ENCODE measurements around the gene KDM4D. TPM values are rescaled to one million over a fixed set of nuclear protein-coding genes. Genes with fewer than 3 reads are reported as not detected.
"Not testable (repeated sequence)": the region's sequence is repeated elsewhere in the genome, so short reads cannot be mapped to it uniquely, and the experiment has no call there.

KDM4D gene
- total and polyA plus RNA-seq, 2 of the 8 experiments (the other 6 are each of a cell fraction or from before 2014, with no cell fraction given): 1.5 to 4.5 TPM

GRCh38 chr11:95037356-95038035 lies 64.0 kb downstream of the KDM4D start:
- not testable (repeated sequence) for H2BK15ac ChIP-seq (ENCODE audit: low read length); H3K27me3 ChIP-seq (replicated peaks in 1 of 4; ENCODE audit: control insufficient read depth in 3 of 4, extremely low read depth in 1 of 4, insufficient read depth in 3 of 4, low read length in 3 of 4); H3K18ac ChIP-seq (ENCODE audit: extremely low read depth, low read length); H3K14ac ChIP-seq (ENCODE audit: insufficient read length); H3K9ac ChIP-seq (replicated peaks in 1 of 4; ENCODE audit: extremely low read depth in 1 of 4, low read depth in 3 of 4, low read length in 3 of 4); H2AK5ac ChIP-seq (ENCODE audit: low read depth, low read length); H3K79me1 ChIP-seq (ENCODE audit: low read depth, low read length); H2BK20ac ChIP-seq (ENCODE audit: low read length); FAIRE-seq; H2AFZ ChIP-seq (ENCODE audit: low read length); H3K56ac ChIP-seq (replicated peaks; ENCODE audit: insufficient read length, low read depth, low read length); H4K8ac ChIP-seq (ENCODE audit: extremely low read depth, insufficient read depth, low read length); H2BK5ac ChIP-seq (ENCODE audit: low read depth, low read length); H3K4me2 ChIP-seq (ENCODE audit: insufficient read depth in 1 of 2, low read depth in 2 of 2, low read length in 2 of 2); DNase-seq (ENCODE audit: low read depth in 1 of 2, low spot score in 2 of 2); H3K23me2 ChIP-seq (ENCODE audit: low read depth, low read length); H3K4me3 ChIP-seq (ENCODE audit: extremely low read depth in 1 of 4, insufficient read depth in 2 of 4, low read depth in 3 of 4, low read length in 4 of 4); H2BK120ac ChIP-seq (replicated peaks; ENCODE audit: low read depth, low read length); H3K4ac ChIP-seq (replicated peaks; ENCODE audit: insufficient read length, low read depth, low read length); H3K9me3 ChIP-seq (ENCODE audit: insufficient read depth in 2 of 2, low read depth in 1 of 2, low read length in 1 of 2); H2BK12ac ChIP-seq (ENCODE audit: low read depth, low read length); H3K27ac ChIP-seq (ENCODE audit: low read depth, low read length); H4K5ac ChIP-seq (ENCODE audit: insufficient read length, low read depth, low read length); H3K23ac ChIP-seq (ENCODE audit: insufficient read length); H3K36me3 ChIP-seq (ENCODE audit: control insufficient read depth in 2 of 4, insufficient read depth in 4 of 4, low read length in 3 of 4); H4K91ac ChIP-seq (replicated peaks; ENCODE audit: insufficient read length, low read length); H3K4me1 ChIP-seq (replicated peaks in 1 of 4; ENCODE audit: control insufficient read depth in 3 of 4, insufficient read depth in 4 of 4, low read length in 3 of 4); H4K20me1 ChIP-seq (replicated peaks in 1 of 2; ENCODE audit: control insufficient read depth in 1 of 2, insufficient read depth in 2 of 2, low read length in 2 of 2); H3K79me2 ChIP-seq (ENCODE audit: control insufficient read depth in 1 of 2, insufficient read depth in 2 of 2, low read length in 2 of 2)
- CTCF ChIA-PET (ENCODE audit: partially characterized antibody): interaction anchor here (0.7 kb wide), 1 partner anchor 11 kb away, joined by 4 read pairs; the partner anchor contains the start of gene KDM4F
- POLR2A ChIA-PET (ENCODE audit: partially characterized antibody): interaction anchor here (0.5 kb wide), 1 partner anchor 64 kb away, joined by 3 read pairs; no protein-coding TSS in a partner anchor
- WGBS, 2 experiments (ENCODE audit: extremely low coverage in 1 of 2, insufficient coverage in 1 of 2, insufficient read length in 1 of 2, insufficient replicate concordance in 2 of 2, low coverage in 1 of 2, low lambda C conversion rate in 2 of 2, missing lambda C conversion rate in 1 of 2): 98% methylated on average over 43 of the region's 71 CpGs; no CpG with 5 or more reads in 1 of the 2 experiments

All from H1 (cell line).